Ovary (tissue), 10 donors: ENCODE results near the gene SPATA6L. TPM values are rescaled to one million over a fixed set of nuclear protein-coding genes. Genes with fewer than 3 reads are reported as not detected.

Experiments
- DNase-seq, 5 donors: peaks; one replicate each; pipeline ENCODE4 v3.0.0-alpha.2; 2019 to 2020
- H3K27ac ChIP-seq, 2 donors: fragments of 200-600 bp; one replicate each; pipeline versions ENCODE4 v1.5.1 to v1.8.0; 2019 to 2022
- H3K27me3 ChIP-seq: fragments of 200-600 bp; one replicate; pipeline ENCODE4 v1.8.0; 2022
- H3K36me3 ChIP-seq: fragments of 200-600 bp; sonication (generic); one replicate; pipeline ENCODE4 v1.5.1; 2019
- H3K4me1 ChIP-seq: one replicate; pipeline ENCODE4 v1.8.1; 2013; ENCODE audit warnings: mild to moderate bottlenecking, moderate library complexity; ENCODE audit not compliant: insufficient read depth
- H3K4me3 ChIP-seq: fragments of 200-600 bp; sonication (generic); one replicate; pipeline ENCODE4 v1.5.1; 2017
- H3K9me3 ChIP-seq, 2 donors: fragments of 200-600 bp in 1 of 2; sonication (generic) in 1 of 2; one replicate each; pipeline versions ENCODE4 v1.5.1 to v1.8.1; 2013 to 2019; ENCODE audit warnings: mild to moderate bottlenecking in 1 of 2, moderate library complexity in 1 of 2
- EP300 ChIP-seq: sonication (generic); formaldehyde crosslinking; IDR thresholded peaks from one replicate; pipeline ENCODE4 v1.6.1; 2017; ENCODE audit warnings: antibody characterized with exemption
- POLR2A ChIP-seq: fragments of 450-650 bp; IDR thresholded peaks from one replicate; pipeline ENCODE4 v1.6.1; 2017; ENCODE audit warnings: antibody characterized with exemption, mild to moderate bottlenecking, moderate library complexity
- WGBS, 3 donors: extraction: QIAGEN DNeasy Blood & Tissue Kit in 1 of 3; methylation state at CpG; one replicate each; pipeline versions ENCODE4 v1.1.5 to v1.1.7; 2013 to 2017; 5-methylcytosine and 5-hydroxymethylcytosine counted together
- intact Hi-C, 4 donors: fragments of 100-400 bp; cut with DNase I; formaldehyde crosslinking; loops; one replicate each; pipeline versions ENCODE4 v1.11.0 to v1.15.1; 2022 to 2023
- long read RNA-seq, 3 donors: library from polyadenylated mRNA in 2 of 3; unstranded in 2 of 3; transcript quantifications; one replicate each; pipeline ENCODE4 v2.0.0 and lab custom pipeline, GENCODE V29; 2021 to 2026
- polyA plus RNA-seq, 2 donors: library from polyadenylated mRNA; stranded (reverse); fragments of 200-250 nt in 1 of 2; fragments of 350-450 nt in 1 of 2; fragmentation: Illumina TruSeq in 1 of 2; extraction: RNeasy Lipid Tissue Mini Kit (QIAGEN cat#74804) in 1 of 2; gene quantifications; one replicate each; pipeline ENCODE4 v1.2.3, GENCODE V29; 2013 to 2014
- total RNA-seq, 7 donors: library from RNA; depleted of rRNA in 2 of 7; stranded (reverse); fragments of >200 nt in 2 of 7; fragmentation: NEBNext Ultra II Directional in 3 of 7; extraction: Animal tissue kit (Norgen Biotek cat#: 25700) in 3 of 7; gene quantifications; one replicate each; pipeline versions ENCODE4 v1.1.0 to v1.2.4, GENCODE V29; 2016 to 2023
- TF ChIP-seq, protein P1 (sequence below), 3 donors: fragments of 450-650 bp in 2 of 3; fragments of 200-600 bp in 1 of 3; IDR thresholded peaks; one replicate each; pipeline versions ENCODE4 v1.5.1 to v1.8.0; 2016 to 2022; ENCODE audit warnings: antibody characterized with exemption in 3 of 3, mild to moderate bottlenecking in 1 of 3
- donor health status: DM: no; HTN: no; CAD: no; lungs with moderate emphysema.
- donor health status: DM: no; HTN: no; CAD: no.
- donor health status: Bipolar disorder and iron deficiency.
- donor health status: DM: yes; HTN: yes; CAD: no.
- donor health status: DM: no; HTN: no; CAD: no.
- donor health status: DM: yes; HTN: yes; CAD: no.

The SPATA6L gene
- total RNA-seq, result 10 to 100 TPM in 1 of 7 donors, 1 to 10 TPM in 6; 1.5 to 25.0 (median 2.5) TPM
- polyA plus RNA-seq, result 1 to 10 TPM in 1 of 2 donors, under 1 TPM in 1; 0.69 to 1.4 TPM
- long read RNA-seq, donor 1, partial matches to known transcripts, result 0 of 2 reads
- long read RNA-seq, donor 1, other reads (novel, unspliced or antisense), result 2 of 2 reads
- long read RNA-seq, donor 2, result 0 reads
- long read RNA-seq, donor 3, partial matches to known transcripts, result 0 of 1 reads
- long read RNA-seq, donor 3, other reads (novel, unspliced or antisense), result 1 of 1 reads

DNA sequence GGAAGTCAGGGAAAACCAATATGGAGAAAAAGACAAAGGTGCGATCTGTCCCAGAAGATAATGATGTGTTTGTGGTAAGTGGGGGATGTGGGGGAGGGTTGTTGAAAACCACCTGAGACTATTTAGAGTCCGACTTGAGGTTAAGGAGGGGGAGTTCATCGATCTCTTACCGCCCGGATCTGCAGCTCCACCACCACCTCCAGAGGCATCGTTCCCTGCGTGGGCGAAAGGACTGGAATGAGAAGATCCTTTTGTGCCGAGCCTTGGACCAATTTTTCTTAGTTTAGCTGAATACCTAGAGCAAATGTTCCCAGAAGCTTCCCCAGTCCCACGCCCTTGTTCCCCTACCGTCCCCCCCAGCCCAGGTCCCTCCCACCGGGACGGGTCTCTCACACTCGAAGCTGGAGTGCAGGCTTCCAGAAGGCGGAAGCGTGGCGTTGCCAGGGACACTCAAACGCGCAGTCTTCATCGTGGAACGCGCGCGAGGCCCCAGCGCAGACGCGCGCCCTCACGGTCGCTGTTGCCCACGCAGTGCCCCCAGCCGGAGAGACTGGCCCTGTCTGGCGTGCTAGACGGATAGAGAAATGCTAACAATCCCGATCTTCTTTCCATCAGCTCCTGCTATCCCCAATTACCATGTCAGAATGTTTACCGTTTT, at the start of gene SPATA6L:
Gene SPATA6L (minus strand): TSS at position 439 of the 658 bp plus-strand sequence. CDS start 230 bp downstream, at position 209.
- no peaks in the 10 kb centered on the region for H3K36me3 ChIP-seq
- H3K4me1 ChIP-seq, result peaks cover 6% of the 10 kb centered on the region
- H3K27ac ChIP-seq, result peak within 1 kb of the TSS in 1 of 2 donors; percentile 30
- no peaks in the 10 kb centered on the region for H3K27me3 ChIP-seq
- H3K4me3 ChIP-seq, result peak within 1 kb of the TSS; percentile 45
- intact Hi-C loops, result loop anchor here (10.0 kb wide), 3 partner anchors 79 to 959 kb away; partner anchors contain the start of genes AK3 (in 2 of the 4) and RIC1 (in 1 of the 4)
- WGBS, 3 donors, result 1% methylated on average over 36 of the region's 36 CpGs
- TF ChIP-seq, protein P1, sequence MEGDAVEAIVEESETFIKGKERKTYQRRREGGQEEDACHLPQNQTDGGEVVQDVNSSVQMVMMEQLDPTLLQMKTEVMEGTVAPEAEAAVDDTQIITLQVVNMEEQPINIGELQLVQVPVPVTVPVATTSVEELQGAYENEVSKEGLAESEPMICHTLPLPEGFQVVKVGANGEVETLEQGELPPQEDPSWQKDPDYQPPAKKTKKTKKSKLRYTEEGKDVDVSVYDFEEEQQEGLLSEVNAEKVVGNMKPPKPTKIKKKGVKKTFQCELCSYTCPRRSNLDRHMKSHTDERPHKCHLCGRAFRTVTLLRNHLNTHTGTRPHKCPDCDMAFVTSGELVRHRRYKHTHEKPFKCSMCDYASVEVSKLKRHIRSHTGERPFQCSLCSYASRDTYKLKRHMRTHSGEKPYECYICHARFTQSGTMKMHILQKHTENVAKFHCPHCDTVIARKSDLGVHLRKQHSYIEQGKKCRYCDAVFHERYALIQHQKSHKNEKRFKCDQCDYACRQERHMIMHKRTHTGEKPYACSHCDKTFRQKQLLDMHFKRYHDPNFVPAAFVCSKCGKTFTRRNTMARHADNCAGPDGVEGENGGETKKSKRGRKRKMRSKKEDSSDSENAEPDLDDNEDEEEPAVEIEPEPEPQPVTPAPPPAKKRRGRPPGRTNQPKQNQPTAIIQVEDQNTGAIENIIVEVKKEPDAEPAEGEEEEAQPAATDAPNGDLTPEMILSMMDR (IDR thresholded peaks at IDR 0.05), result no peak
- no peak for TF ChIP-seq POLR2A
- no peak for TF ChIP-seq EP300
- DNase-seq, result peak; percentile 65 to 81 (median 70)
- H3K9me3 ChIP-seq, result no peaks in the 10 kb centered on the region

DNA sequence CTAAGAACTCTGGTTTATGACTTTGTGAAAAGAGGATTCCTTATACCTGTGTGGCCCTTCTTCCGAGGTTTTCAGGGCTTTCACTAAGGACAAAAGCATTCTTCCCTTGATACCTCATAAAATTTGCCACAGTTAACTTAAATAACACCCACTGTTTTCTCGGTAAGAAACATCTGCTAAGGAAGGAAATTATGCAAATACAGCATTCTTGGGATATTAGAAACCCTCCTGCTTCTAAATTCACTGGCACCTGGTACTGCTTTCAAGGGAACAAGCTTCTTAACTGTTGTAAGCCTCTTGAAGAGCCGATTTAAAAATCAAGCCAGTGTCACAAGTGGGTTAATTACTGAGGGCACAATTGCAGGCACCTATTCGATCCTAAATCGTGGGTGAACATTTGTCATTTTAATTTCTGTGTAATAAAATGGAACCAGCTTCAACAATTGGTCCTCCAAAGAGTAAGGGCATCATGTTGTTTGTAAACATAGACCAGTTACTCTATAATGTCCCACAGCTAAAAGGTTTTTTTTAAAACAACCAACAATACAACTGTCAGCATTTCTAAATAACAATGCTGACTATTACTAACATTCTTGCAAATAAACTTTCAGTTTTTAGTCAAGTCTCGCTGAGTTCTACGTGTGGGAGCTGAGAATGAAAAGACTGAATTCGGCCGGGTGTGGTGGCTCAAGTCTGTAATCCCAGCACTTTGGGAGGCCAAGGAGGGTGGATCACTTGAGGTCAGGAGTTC, 48.2 kb upstream of the SPATA6L start:
- Histone ChIP-seq H3K4me3 (no peak overlapping the region), H3K9me3 (no peaks in the 10 kb centered on the region), H3K27ac (no peak overlapping the region), H3K4me1 (peaks cover 2% of the 10 kb centered on the region), H3K36me3 (no peaks in the 10 kb centered on the region), H3K27me3 (no peaks in the 10 kb centered on the region)
- DNase-seq, result no peak
- TF ChIP-seq, protein P1 (IDR thresholded peaks at IDR 0.05), result no peak
- TF ChIP-seq POLR2A (no peak), EP300 (no peak)
- WGBS, 3 donors, result 20 to 48% (median 27%) methylated on average over 9 of the region's 9 CpGs
- intact Hi-C loops, result no loop called here

GRCh38 chr9:4713849-4714248, 47.6 kb upstream of the SPATA6L start:
- DNase-seq, result no peak
- H3K4me1 ChIP-seq, result peaks cover 2% of the 10 kb centered on the region
- H3K27me3 ChIP-seq, result no peaks in the 10 kb centered on the region
- no peak overlapping the region for H3K27ac ChIP-seq
- no peak overlapping the region for H3K4me3 ChIP-seq
- no peaks in the 10 kb centered on the region for H3K36me3 ChIP-seq
- no peaks in the 10 kb centered on the region for H3K9me3 ChIP-seq
- WGBS, 3 donors, result 69 to 76% (median 70%) methylated on average over 7 of the region's 7 CpGs
- TF ChIP-seq, protein P1 (IDR thresholded peaks at IDR 0.05), result no peak
- TF ChIP-seq POLR2A, result no peak
- no peak for TF ChIP-seq EP300
- intact Hi-C loops, result no loop called here

GRCh38 chr9:4709380-4709779, 43.1 kb upstream of the SPATA6L start:
- H3K27me3 ChIP-seq, result no peaks in the 10 kb centered on the region
- no peaks in the 10 kb centered on the region for H3K4me1 ChIP-seq
- H3K9me3 ChIP-seq, result no peaks in the 10 kb centered on the region
- no peak overlapping the region for H3K4me3 ChIP-seq
- intact Hi-C loops, result no loop called here
- no peak for DNase-seq
- TF ChIP-seq, protein P1 (IDR thresholded peaks at IDR 0.05), result no peak
- TF ChIP-seq POLR2A (no peak), EP300 (no peak)
- no peak overlapping the region for H3K27ac ChIP-seq
- H3K36me3 ChIP-seq, result no peaks in the 10 kb centered on the region
